ENCODE measurements around the gene ABLIM2. TPM values are rescaled to one million over a fixed set of nuclear protein-coding genes. Genes with fewer than 3 reads are reported as not detected.

ABLIM2 gene
- total and polyA plus RNA-seq, 2 of the 4 experiments (the other 2 are of a cell fraction) = under 0.01 to 0.10 TPM

DNA sequence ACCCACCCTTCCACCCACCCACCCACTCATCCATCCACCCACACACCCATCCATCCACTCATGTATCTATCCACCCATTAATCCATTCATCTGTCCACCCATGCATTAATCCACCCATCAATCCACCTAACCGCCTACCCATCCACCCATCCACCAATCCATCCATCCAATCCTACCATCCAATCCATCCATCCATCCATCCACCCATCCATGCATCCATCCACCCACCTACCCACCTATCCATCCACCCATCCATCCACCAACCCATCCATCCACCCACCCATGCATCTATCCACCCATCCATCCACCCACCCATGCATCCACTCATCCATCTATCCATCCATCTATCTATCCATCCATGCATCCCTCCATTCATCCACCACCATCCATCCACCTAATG, 184.2 kb downstream of the ABLIM2 start:
- Histone ChIP-seq H2BK120ac (ENCODE audit: low read depth, low read length) (no peak overlapping the region), H2BK20ac (ENCODE audit: low read depth, low read length) (no peak overlapping the region), H4K5ac (ENCODE audit: low read depth, low read length) (no peak overlapping the region), H4K20me1 (ENCODE audit: insufficient read depth, low read length) (peaks cover 4% of the 10 kb centered on the region; the same call in 1 of the 2 replicates), H3K9me3 (ENCODE audit: control insufficient read depth, insufficient read depth, low read length) (no peaks in the 10 kb centered on the region), H3K56ac (ENCODE audit: extremely low read depth, insufficient read depth, low read length) (no peak overlapping the region), H3K4me2 (ENCODE audit: low read depth, low read length) (no peak overlapping the region), H3K4me3 (ENCODE audit: insufficient read depth, low read depth, low read length) (no peak overlapping the region), H2AK5ac (ENCODE audit: low read depth, low read length) (no peak overlapping the region), H4K8ac (ENCODE audit: low read depth in 2 of 2, low read length in 2 of 2) (no peak overlapping the region), H3K9ac (ENCODE audit: low read depth, low read length) (no peak overlapping the region), H2AFZ (replicated peaks; ENCODE audit: low read length, poor library complexity) (no peak overlapping the region), H3K18ac (ENCODE audit: low read depth, low read length) (no peak overlapping the region), H3K23ac (ENCODE audit: low read depth, low read length) (no peak overlapping the region), H4K91ac (ENCODE audit: insufficient read depth, low read depth, low read length) (no peak overlapping the region), H2BK5ac (ENCODE audit: low read depth, low read length, poor library complexity, severe bottlenecking) (no peak overlapping the region), H3K27me3 (ENCODE audit: control insufficient read depth, insufficient read depth, low read length) (no peaks in the 10 kb centered on the region), H3K4ac (ENCODE audit: low read depth, low read length) (no peak overlapping the region), H2AK9ac (replicated peaks; ENCODE audit: low read depth, low read length, poor library complexity) (no peak overlapping the region), H3K36me3 (ENCODE audit: control insufficient read depth, insufficient read depth, low read length) (no peaks in the 10 kb centered on the region), H3K27ac (ENCODE audit: insufficient read depth, low read length) (no peak overlapping the region), H3K14ac (replicated peaks; ENCODE audit: low read depth, low read length) (no peak overlapping the region), H3K9me1 (ENCODE audit: insufficient read depth, low read length) (peaks cover 16% of the 10 kb centered on the region), H2BK15ac (ENCODE audit: low read depth, low read length) (no peak overlapping the region), H3K79me1 (ENCODE audit: low read depth in 1 of 2, low read length in 2 of 2) (peaks cover 4 to 12% of the 10 kb centered on the region in 2 experiments; a peak in 1 of 4 replicates), H3K4me1 (ENCODE audit: control insufficient read depth, insufficient read depth, low read length) (peaks cover 40% of the 10 kb centered on the region)
- TF ChIP-seq CHD1 (IDR thresholded peaks at IDR 0.05; ENCODE audit: low read depth, low read length) = no peak
- TF ChIP-seq BHLHE40 (IDR thresholded peaks at IDR 0.05; ENCODE audit: low read depth, low read length) = no peak
- TF ChIP-seq MXI1 (IDR thresholded peaks at IDR 0.05; ENCODE audit: borderline replicate concordance, low read depth, low read length) = no peak
- no peak for TF ChIP-seq NFE2L2 (IDR thresholded peaks at IDR 0.05; ENCODE audit: low read depth, low read length)
- TF ChIP-seq, protein P1, sequence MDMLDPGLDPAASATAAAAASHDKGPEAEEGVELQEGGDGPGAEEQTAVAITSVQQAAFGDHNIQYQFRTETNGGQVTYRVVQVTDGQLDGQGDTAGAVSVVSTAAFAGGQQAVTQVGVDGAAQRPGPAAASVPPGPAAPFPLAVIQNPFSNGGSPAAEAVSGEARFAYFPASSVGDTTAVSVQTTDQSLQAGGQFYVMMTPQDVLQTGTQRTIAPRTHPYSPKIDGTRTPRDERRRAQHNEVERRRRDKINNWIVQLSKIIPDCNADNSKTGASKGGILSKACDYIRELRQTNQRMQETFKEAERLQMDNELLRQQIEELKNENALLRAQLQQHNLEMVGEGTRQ (IDR thresholded peaks at IDR 0.05; ENCODE audit: low read depth, low read length) = no peak
- no peak for TF ChIP-seq RFX5 (IDR thresholded peaks at IDR 0.05; ENCODE audit: low read depth, low read length)
- no peak for TF ChIP-seq SMC3 (IDR thresholded peaks at IDR 0.05; ENCODE audit: low read depth, low read length)
- TF ChIP-seq MAZ (IDR thresholded peaks at IDR 0.05; ENCODE audit: borderline replicate concordance, low read depth, low read length) = no peak
- TF ChIP-seq CEBPB (IDR thresholded peaks at IDR 0.05; ENCODE audit: low read depth, low read length) = no peak
- TF ChIP-seq, protein P2, sequence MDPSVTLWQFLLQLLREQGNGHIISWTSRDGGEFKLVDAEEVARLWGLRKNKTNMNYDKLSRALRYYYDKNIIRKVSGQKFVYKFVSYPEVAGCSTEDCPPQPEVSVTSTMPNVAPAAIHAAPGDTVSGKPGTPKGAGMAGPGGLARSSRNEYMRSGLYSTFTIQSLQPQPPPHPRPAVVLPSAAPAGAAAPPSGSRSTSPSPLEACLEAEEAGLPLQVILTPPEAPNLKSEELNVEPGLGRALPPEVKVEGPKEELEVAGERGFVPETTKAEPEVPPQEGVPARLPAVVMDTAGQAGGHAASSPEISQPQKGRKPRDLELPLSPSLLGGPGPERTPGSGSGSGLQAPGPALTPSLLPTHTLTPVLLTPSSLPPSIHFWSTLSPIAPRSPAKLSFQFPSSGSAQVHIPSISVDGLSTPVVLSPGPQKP (IDR thresholded peaks at IDR 0.05; ENCODE audit: borderline replicate concordance, low read depth, low read length) = no peak
- TF ChIP-seq, protein P3, sequence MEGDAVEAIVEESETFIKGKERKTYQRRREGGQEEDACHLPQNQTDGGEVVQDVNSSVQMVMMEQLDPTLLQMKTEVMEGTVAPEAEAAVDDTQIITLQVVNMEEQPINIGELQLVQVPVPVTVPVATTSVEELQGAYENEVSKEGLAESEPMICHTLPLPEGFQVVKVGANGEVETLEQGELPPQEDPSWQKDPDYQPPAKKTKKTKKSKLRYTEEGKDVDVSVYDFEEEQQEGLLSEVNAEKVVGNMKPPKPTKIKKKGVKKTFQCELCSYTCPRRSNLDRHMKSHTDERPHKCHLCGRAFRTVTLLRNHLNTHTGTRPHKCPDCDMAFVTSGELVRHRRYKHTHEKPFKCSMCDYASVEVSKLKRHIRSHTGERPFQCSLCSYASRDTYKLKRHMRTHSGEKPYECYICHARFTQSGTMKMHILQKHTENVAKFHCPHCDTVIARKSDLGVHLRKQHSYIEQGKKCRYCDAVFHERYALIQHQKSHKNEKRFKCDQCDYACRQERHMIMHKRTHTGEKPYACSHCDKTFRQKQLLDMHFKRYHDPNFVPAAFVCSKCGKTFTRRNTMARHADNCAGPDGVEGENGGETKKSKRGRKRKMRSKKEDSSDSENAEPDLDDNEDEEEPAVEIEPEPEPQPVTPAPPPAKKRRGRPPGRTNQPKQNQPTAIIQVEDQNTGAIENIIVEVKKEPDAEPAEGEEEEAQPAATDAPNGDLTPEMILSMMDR (conservative IDR thresholded peaks at IDR 0.05; ENCODE audit: low read depth, low read length) = no peak
- 93% methylated on average over 1 of the region's 1 CpG; no CpG with 5 or more reads in 1 of the 2 experiments for WGBS, 2 experiments (ENCODE audit: extremely low coverage in 2 of 2, insufficient read length in 1 of 2)
- ATAC-seq (ENCODE audit: low read depth) = no peak
- BruUV-seq (replicated peaks) = no TSS peak
- no peak for DNase-seq
- intact Hi-C loops (cut with micrococcal nuclease) (no loop called here), in situ Hi-C loops (cut with MboI; ENCODE audit: low sequenced_read_pairs) (no loop called here), dilution Hi-C loops (cut with HindIII; ENCODE audit: low sequenced_read_pairs, unreplicated experiment) (no loop called here)
- POLR2A ChIA-PET (ENCODE audit: unreplicated experiment) = no interaction called here
- CTCF ChIA-PET = no interaction called here
